Pons (tissue), 1 donor: ENCODE measurements around the gene ASB18.
"Not testable (repeated sequence)": the region's sequence is repeated elsewhere in the genome, so short reads cannot be mapped to it uniquely, and the experiment has no call there.

Experiments used
- DNase-seq: peaks from one replicate; pipeline ENCODE4 v3.0.0-alpha.2; 2016; ENCODE audit warnings: low spot score

Gene ASB18

DNA sequence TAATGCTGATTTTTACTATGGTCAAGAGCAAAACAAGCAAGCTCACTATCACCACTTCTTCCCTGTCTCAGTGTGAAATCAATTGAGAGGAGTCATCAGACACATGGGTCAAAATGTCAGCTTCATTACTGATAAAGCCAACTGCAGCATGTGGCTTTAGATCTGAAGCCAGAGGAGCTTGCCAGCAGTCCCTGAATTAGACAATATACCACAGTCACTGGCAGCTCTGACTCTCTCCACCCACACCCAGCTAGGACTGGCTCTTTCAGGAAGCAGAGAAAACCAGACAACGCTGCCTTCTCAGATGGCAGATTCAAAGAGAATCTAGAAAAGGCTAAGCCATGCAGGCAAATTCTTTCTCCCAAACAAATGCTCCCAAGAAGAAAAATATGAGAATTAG lies 20.0 kb upstream of the ASB18 start:
- no peak for DNase-seq

- no peak for DNase-seq
Observed at GRCh38 chr2:236282406-236282805, 18.2 kb upstream of the ASB18 start.

GRCh38 chr2:236281423-236281822 lies 17.2 kb upstream of the ASB18 start:
- DNase-seq = no peak

DNA sequence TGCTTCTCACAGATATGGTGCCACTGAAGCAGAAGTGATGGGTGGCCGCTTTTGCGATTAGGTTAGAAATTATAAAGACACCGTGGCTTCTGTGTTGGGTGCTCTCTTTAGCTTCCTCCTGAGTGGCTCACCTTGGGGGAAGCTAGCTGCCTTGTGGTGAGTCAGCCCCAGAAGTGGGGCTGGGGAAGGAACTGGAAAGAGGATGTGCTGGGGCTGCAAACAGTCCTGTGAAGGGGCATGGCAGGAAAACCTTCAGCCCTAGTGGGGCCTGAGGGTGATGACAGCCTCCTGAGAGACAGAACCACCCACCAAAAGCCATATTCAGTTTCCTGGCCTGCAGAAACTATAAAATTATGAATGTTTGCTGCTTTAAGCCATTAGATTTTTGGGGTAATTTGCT lies 8.9 kb upstream of the ASB18 start:
- DNase-seq = no peak

GRCh38 chr2:236271851-236272250 lies 7.6 kb upstream of the ASB18 start:
- no peak for DNase-seq

DNA sequence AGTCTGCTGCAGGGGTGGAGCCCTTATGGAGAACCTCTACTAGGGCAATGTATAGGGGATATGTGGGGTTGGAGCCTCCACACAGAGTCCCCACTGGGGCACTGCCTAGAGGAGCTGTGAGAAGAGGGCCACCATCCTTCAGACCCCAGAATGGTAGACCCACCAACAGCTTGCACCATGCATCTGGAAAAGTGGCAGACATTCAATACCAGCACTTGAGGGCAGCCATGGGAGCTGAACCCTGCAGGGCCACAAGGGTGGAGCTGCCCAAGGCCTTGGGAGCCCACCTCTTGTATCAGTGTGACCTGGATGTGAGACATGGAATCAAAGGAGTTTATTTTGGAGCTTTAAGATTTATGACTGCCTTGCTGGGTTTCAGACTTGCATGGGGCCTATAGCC lies 5.7 kb upstream of the ASB18 start:
- not testable (repeated sequence) for DNase-seq

DNA sequence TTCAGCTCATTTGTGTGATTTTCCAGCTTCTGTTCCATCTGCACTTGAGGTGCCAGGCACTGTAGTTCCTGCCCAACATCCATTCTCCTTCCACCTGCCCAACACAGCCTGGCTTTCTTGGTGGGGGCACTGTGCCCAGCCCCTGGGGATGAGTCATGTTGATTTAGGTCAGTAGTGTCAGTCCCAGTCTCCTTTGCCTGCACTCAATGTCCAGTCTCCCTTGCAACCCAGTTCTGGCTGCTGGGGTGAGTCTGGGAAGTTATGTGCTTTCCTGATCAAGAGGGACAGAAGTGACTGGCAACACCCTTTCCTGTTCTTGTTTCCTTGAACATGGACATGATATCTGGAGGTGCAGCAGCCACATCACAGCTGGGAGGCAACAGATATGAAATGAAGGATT lies 1.5 kb upstream of the ASB18 start:
- DNase-seq = no peak

DNA sequence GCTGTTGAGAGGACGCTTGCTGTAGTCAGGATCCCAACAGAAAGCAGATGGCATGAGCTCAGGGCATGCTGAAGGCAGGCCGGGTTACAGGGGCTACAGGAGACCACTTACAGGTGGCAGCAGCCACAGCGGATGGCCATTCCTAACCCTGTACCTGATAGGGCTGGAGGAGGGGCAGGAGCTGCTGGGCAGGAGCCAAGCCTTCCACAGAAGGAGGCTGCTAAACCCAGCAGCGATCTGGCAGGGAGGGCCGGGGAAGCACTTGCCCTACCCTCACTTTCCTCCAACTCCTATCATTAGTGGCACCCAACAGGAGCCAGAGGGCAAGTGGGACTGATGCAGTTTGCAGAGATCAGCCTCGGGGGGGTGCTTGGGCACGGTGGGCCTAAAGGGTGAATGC lies 2.0 kb downstream of the ASB18 start:
- DNase-seq = no peak

DNA sequence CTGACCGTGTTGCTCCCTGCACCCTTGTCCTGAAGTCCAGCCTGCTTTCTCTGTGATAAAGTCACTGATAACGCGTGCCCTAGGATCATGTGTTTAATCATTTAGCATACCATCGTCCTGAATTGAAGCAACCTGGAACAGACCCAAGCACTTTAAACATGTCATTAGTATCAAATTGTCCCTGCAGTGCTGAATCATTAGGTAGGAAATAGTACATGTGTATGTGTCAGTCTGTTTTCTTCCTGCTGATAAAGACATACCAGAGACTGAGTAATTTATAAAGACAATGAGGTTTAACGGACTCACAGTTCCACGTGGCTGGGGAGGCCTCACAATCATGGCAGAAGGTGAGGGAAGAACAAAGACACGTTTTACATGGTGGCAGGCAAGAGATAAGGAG lies 2.8 kb downstream of the ASB18 start:
- no peak for DNase-seq

DNA sequence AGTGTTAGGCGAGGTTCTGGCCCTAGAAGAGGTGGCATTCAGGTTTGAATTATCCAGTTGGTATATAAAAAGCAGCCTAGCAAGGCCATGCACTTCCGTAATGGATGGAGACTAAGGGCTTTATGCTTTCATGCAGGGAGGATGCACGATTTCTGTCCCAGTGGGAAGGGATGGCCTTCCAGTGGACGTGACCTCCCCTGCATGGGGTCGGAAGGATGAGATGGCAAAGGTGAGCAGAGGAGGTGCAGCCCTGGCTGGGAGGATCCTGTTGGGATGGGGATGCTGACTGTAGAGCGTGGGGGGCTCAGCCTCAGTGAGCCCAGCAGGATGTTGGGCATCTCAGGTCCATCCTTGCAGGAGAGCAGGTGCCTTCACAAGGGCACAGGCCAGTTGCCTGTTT lies 4.8 kb downstream of the ASB18 start:
- DNase-seq = no peak

GRCh38 chr2:236257575-236257974 lies 6.6 kb downstream of the ASB18 start:
- DNase-seq = no peak

DNA sequence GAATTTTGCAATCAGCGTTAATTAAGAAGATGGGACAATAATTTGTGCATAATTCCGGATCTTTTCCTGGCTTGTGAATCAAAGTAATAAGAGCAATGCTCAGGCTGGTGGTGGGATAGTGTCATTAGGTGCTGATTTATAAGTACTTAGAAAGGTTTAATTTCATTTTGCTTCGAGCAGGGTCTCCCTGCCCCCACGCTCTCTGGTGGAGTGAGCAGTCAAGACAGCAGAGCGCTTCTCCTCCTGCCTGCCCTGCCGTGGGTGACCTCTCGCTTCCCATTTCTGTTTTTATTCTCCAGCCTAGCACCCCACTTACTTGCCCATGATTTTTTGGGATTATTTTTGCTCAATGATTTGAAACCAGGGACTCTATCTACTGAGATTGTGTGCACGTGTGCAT lies 7.1 kb downstream of the ASB18 start:
- no peak for DNase-seq

- no peak for DNase-seq
Observed at GRCh38 chr2:236256366-236256985, 7.7 kb downstream of the ASB18 start.

- no peak for DNase-seq
Observed at GRCh38 chr2:236254674-236255073, 9.5 kb downstream of the ASB18 start.

DNA sequence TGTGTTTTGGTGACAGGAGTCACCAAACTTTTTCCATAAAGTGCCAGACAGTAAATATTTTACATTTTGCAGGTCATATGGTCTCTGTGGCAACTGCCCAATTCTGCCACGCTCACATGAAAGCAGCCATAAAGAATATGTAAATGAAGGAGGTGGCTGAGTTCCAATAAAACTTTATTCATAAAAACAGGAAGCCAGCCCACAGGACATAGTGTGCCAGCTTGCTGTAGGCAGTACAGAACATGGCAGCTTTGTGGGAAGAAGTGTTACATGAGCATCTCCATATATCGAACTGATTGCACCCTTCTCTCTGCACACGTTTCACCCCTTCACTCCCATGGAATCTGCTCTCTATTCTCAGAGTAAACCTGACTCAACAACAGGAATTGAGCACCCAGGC lies 10.2 kb downstream of the ASB18 start:
- no peak for DNase-seq

DNA sequence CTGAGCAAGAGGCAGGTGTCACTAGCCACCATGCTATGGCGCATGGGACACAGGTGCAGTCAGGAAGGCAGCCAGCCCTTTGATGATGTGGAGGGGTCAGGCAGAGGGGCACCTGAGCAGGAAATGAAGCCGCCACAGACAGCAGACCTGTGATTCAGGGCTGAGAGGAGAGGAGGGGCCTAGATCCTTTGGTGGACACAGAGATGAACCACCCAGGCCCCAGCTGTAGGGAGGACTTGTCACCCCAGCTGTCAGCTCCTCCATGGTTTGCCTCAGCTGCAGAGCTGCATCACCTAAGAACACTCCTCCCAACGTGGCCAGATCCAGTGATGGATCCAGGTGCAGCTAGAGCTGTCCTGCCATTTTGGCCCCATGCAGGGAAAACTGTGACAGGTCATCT lies 11.6 kb downstream of the ASB18 start:
- DNase-seq = no peak

- DNase-seq = no peak
Observed at GRCh38 chr2:236250909-236251579, 13.2 kb downstream of the ASB18 start.

DNA sequence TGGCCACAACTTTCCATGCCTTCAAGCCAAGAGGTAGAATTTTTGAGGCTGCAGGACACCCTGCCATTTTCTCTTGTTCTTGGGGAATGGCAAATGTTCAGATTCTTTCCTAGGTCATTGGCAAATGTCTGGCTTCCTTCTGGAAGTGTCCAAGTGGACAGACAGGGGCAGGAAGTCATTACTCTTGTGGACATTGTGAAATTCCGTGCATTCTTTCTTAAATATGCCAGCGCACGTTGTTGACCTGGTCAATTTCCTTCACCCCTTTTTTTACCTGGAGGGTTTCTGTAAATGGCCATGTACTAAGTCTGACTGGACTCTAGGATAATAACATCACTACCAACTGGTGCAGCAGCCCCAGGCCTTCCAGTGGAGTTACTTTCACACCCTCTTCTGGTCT lies 13.9 kb downstream of the ASB18 start:
- DNase-seq = no peak

GRCh38 chr2:236249066-236249465 lies 15.1 kb downstream of the ASB18 start:
- no peak for DNase-seq

DNA sequence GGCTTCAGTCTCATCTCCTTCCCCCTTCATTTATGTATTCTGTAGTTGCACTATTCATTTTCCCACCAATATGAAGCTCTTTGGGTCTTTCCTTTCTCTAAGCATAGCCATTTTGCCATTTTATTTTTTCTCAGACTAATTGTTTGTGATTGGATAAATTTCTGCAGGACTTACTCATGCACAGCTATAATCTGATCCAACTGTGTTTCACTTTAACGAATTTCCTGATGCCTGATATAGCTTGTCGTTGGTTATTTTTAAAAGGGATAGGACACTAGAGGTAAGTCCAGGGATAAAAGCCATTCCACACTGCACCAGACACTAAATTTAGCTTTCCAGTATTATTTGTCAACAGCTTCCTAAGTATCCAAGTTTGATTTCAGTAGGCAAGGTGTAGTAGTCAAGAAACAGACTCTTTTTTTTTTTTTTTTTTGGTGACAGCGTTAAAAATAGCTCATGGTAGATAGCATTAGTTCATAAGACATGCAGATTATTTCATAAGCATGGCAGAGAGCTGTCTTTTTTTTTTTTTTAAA lies 17.4 kb downstream of the ASB18 start:
- DNase-seq = no peak

GRCh38 chr2:236244256-236244655 lies 19.9 kb downstream of the ASB18 start:
- no peak for DNase-seq

GRCh38 chr2:236242057-236242495 lies 22.1 kb downstream of the ASB18 start:
- DNase-seq = no peak

GRCh38 chr2:236241181-236242056 lies 22.8 kb downstream of the ASB18 start:
- no peak for DNase-seq
